Amygdala (tissue), 56 donors: ENCODE data around the gene CALML5.

ENCODE experiments used
- DNase-seq, 56 donors: peaks; one replicate each; lab custom pipeline; 2025; lab: John Stamatoyannopoulos, UW

CALML5 gene

GRCh38 chr10:5449227-5449626 is 50.1 kb downstream of the CALML5 start:
- no peak for DNase-seq
